GM21390 (cell line): Measurements from ENCODE around the gene OR2M2.

ENCODE experiments used
- ATAC-seq: cut with Tn5 transposase; IDR thresholded peaks from one replicate; pipeline ENCODE4 v1.9.1; 2021; ENCODE audit not compliant: unreplicated experiment

Gene OR2M2

GRCh38 chr1:248174521-248174920 is at the start of gene OR2M2:
Gene OR2M2 (plus strand): TSS chr1:248174821. CDS start chr1:248179986, 5,165 bp downstream.
- no peak for ATAC-seq

DNA sequence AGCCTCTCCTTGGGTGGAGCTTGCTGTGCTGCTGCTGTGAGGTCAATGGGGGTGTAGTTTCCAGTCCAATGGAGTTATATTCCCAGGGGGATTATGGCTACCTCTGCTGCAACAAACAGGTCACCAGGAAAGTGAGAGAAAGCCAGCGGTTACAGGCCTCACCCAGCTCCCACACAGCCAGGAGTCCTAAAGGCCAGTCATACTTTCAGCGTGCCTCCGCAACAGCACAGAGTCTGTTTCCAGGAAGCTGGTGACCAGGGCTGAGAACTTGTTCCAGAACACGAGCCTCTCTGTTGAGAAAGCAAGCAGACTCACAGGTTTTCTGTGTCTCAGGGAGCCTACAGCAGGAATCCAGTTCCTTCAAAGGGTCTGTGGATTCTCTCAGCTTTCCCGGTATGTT is 47.0 kb upstream of the OR2M2 start:
- no peak for ATAC-seq

- ATAC-seq: no peak
Measured at GRCh38 chr1:248136811-248137210, 37.8 kb upstream of the OR2M2 start.

GRCh38 chr1:248140846-248141245 is 33.8 kb upstream of the OR2M2 start:
- ATAC-seq: no peak

- ATAC-seq: no peak
Measured at GRCh38 chr1:248143311-248143710, 31.3 kb upstream of the OR2M2 start.

DNA sequence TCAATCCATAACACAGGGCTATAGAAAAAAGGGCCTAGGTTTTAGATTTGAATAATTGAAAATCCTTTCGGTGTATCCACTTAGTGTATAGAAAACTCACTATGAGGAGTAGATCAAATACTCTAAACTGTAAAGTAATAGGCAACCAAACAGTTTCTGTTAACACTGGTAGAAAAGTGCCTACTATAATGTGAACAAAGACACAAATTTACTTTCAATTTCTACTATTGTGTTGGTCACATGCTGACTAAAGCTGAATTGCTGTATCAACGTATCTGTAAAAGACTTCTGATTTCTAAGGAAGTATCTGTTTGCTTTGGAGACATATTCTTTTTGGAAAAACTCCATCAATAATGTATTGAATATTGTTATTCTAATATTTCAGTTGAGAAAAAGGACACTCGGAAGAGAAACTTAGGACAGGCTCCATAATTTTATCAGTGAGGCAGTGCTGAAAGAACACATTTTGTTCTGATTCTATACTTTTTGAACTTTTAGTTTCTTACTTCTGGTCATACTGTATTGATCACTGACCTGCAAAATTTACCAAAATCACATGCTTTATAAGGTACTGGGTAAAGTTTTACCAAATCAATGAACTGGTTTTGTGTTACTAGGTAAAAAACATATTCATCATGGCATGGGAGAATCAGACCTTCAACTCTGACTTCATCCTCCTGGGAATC is 30.0 kb upstream of the OR2M2 start, which contains the start of gene OR2M5:
Gene OR2M5 (plus strand): TSS at position 636 of the 686 bp plus-strand sequence. CDS start 0 bp downstream, at position 636.
- ATAC-seq: no peak

GRCh38 chr1:248152056-248152827 is 22.4 kb upstream of the OR2M2 start:
- no peak for ATAC-seq

DNA sequence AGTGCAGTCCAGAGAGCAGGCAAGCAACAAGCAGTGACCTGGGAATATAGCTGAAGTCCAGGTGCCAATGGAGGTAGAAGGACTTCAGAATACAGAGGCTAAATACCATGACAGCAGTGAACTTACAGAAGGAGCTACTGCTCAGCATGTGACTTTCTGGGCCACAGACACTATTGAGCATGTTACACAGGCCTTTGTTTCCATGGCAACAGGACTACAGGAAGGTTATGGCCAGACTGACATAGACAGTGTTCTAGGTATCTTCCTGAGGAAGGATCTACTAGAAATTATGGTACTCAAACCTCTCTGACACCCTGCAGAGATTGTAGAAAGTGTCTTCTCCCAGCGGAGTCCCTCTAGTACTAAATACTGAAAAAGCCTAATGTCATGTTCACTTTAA is 18.7 kb upstream of the OR2M2 start:
- no peak for ATAC-seq

DNA sequence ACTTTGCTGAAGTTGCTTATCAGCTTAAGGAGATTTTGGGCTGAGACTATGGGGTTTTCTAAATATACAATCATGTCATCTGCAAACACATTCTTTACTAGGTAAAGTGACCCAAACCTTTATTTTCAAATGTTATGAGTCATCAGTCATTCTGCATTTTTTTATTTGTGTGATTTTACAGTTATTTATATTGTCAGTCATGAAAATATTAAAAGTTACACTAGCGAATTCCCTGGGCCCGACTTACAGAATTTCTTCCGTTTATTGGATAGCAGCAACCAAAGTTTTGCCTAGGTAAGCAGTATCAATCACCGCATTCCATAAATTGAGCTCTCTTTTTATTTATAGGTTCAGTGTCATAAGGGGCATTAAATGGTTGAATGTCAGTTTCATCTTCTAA is 15.9 kb upstream of the OR2M2 start:
- ATAC-seq: no peak

GRCh38 chr1:248164031-248164430 is 10.6 kb upstream of the OR2M2 start:
- no peak for ATAC-seq

- no peak for ATAC-seq
Measured at GRCh38 chr1:248165186-248165585, 9.4 kb upstream of the OR2M2 start.

DNA sequence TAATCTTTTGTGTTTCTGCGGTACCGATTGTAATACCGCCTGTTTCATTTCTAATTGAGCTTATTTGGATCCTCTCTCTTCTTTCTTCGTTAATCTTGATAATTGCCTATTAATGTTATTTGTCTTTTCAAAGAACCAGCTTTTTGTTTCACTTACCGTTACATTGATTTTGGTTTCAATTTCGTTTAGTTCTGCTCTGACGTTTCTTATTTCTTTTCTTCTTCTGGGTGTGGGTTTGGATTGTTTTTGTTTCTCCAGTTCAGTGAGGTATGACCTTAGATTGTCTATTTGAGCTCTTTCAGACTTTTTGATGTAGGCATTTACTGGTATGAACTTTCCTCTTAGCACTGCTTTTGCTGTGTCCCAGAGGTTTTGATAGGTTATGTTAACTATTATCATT is 9.4 kb downstream of the OR2M2 start:
- no peak for ATAC-seq

GRCh38 chr1:248187363-248187762 is 12.7 kb downstream of the OR2M2 start:
- ATAC-seq: no peak

DNA sequence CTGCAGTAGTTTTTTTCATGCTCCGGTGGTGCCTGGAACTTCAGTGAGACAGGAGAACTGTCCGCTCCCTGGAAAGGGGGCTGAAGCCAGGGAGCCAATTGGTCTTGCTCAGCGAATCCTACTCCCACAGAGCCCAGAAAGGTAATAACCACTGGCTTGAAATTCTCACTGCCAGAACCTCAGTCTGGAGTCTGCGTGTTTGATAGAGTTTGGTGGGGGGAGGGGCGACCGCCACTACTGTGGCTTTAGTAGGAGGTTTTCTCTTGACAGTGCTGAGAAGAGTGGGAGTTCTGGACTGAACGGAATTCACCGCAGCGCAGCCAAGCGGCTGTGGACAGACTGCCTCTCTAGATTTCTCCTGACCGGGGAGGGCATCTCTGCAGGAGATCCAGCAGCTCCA is 14.4 kb downstream of the OR2M2 start:
- ATAC-seq: no peak

DNA sequence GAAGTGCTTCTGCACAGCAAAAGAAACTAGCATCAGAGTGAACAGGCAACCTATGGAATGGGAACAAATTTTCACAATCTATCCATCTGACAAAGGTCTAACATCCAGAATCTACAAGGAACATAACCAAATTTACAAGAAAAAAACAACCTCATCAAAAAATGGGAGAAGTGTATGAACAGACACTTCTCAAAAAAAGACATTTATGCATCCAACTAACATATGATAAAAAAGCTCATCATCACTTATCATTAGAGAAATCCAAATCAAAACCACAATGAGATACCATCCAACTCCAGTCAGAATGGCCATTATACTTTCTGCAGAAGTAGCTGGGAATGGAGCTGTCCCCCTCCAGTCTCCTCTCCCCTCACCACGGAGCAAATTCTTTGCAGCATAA is 19.5 kb downstream of the OR2M2 start:
- no peak for ATAC-seq

DNA sequence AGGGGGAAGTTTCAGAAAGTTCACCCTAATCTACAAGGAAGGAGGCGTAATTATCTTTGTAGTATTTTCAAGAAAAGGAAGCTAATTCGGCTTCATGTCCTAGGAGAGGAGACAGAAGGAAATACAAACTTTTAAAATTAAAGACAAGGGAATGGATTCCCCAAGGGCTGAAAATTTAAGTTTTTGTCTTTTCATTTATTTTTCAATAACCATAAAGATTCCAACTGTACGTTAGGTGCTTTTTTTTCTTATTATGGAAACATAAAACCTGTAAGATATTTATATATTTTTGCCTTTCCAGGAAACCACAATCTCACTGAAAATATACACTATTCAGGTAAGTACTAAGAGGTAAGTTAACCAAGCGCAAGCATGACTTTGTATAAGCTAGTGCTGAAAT is 22.3 kb downstream of the OR2M2 start, which contains the start of gene OR2M3:
Gene OR2M3 (plus strand): TSS at position 301 of the 400 bp plus-strand sequence. CDS start 5,803 bp downstream, outside the sequence.
- ATAC-seq: no peak

GRCh38 chr1:248215880-248216279 is 41.3 kb downstream of the OR2M2 start:
- no peak for ATAC-seq

DNA sequence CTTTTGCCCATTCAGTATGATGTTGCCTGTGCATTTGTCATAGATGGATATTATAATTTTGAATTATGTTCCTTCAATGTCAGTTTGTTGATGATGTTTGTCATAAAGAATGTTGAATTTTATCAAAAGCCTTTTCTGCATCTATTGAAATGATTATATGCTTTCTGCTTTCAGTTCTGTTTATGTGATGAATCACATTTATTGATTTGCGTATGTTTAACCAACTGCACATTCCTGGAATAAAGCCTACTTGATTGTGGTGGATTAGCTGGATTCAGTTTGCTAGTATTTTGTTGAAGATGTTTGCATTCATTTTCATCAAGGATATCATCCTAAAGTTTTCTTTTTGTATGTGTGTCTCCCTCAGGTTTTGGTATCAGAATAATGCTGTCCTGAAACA is 50.9 kb downstream of the OR2M2 start:
- no peak for ATAC-seq

DNA sequence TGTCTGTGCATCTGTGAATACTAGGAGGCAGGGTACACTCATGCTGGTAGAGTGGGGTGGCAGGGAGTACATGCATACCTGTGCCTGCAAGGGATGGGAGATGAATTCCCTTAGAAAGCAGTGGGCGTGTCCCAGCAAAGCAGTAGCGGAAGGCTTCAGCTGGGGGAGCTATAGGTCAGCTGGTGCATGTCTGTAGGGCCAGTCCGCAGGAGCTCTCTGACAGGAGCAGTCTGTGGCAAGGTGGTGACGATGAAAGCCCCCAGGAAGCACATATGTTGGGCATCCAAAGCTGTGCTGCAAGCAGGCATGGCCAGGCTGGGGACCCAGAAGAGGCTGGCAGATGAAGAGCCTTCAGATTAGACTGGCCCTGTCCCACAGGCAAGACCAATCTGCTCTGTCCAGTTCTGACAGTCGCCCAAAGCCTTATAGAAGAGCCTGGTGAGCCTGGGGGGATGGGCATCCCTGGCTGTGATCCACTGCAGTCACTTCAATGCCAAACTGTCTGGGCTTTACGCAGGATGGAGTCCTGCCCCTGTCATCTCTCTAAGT is 54.8 kb downstream of the OR2M2 start:
- no peak for ATAC-seq
